NCI-H2171 treated with DMSO at 0.1 percent for 48 hours (cell line): Measurements from ENCODE around the gene P3H4.
"Not testable (repeated sequence)": the region's sequence is repeated elsewhere in the genome, so short reads cannot be mapped to it uniquely, and the experiment has no call there.

Experiments used
- DNase-seq: peaks from one replicate; lab custom pipeline; 2025; lab: John Stamatoyannopoulos, UW

The P3H4 gene

GRCh38 chr17:41793784-41794539, 17.8 kb downstream of the P3H4 start:
- DNase-seq = no peak

- no peak for DNase-seq
Observed at GRCh38 chr17:41792845-41793783, 18.6 kb downstream of the P3H4 start.

- no peak for DNase-seq
Observed at GRCh38 chr17:41787021-41787418, 24.7 kb downstream of the P3H4 start.

- peak; percentile 100 for DNase-seq
Observed at GRCh38 chr17:41786227-41787020, 25.3 kb downstream of the P3H4 start, which contains the start of gene JUP. Gene JUP, minus strand, starts transcription at chr17:41786711. Its CDS starts 14,857 bp downstream, at chr17:41771854.

- no peak for DNase-seq
Observed at GRCh38 chr17:41785859-41786226, 25.9 kb downstream of the P3H4 start.

- DNase-seq = no peak
Observed at GRCh38 chr17:41785091-41785858, 26.5 kb downstream of the P3H4 start.

GRCh38 chr17:41784207-41784744, 27.5 kb downstream of the P3H4 start:
- DNase-seq = no peak

GRCh38 chr17:41782142-41782541, 29.6 kb downstream of the P3H4 start:
- DNase-seq = no peak

GRCh38 chr17:41781404-41782110, 30.2 kb downstream of the P3H4 start:
- DNase-seq = no peak

GRCh38 chr17:41779954-41780353, 31.8 kb downstream of the P3H4 start:
- no peak for DNase-seq

GRCh38 chr17:41777574-41778188, 34.1 kb downstream of the P3H4 start:
- DNase-seq = peak; percentile 60

GRCh38 chr17:41777157-41777573, 34.6 kb downstream of the P3H4 start:
- no peak for DNase-seq

- DNase-seq = not testable (repeated sequence)
Observed at GRCh38 chr17:41776262-41776900, 35.4 kb downstream of the P3H4 start.

GRCh38 chr17:41775394-41776226, 36.1 kb downstream of the P3H4 start:
- DNase-seq = no peak

GRCh38 chr17:41773731-41774193, 38.0 kb downstream of the P3H4 start:
- no peak for DNase-seq

GRCh38 chr17:41773190-41773588, 38.6 kb downstream of the P3H4 start:
- DNase-seq = peak; percentile 91

GRCh38 chr17:41772586-41773189, 39.1 kb downstream of the P3H4 start:
- no peak for DNase-seq

- DNase-seq = no peak
Observed at GRCh38 chr17:41772218-41772585, 39.5 kb downstream of the P3H4 start.
